ENCODE data around the gene KIF19.

DNA sequence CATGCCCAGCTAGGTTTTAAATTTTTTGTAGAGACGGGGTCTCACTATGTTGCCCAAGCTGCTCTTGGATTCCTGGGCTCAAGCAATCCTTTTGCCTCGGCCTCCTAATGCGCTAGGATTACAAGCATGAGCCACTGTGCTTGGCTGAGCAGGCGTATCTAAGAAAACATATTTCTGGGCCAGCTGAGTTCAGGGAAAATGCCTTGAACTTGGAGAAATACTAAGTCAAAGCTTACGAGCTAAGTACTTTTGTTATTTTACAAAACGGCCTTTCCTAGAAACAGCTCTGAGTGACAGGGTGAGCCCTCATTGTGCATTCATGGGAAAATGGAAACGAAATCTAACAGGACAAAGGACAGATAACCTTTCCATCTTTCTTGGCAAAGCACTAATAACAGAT is 27.2 kb upstream of the KIF19 start:
- TF ChIP-seq EZH2 (IDR thresholded peaks at IDR 0.05; ENCODE audit: low read depth) (no peak), CTCF (conservative IDR thresholded peaks at IDR 0.05) (no peak)
